NCI-H82 (cell line): Measurements from ENCODE around the gene CPT2.
A peak's percentile ranks its signal among the peaks of the same experiment; 100 is the strongest.

ENCODE experiments used
- DNase-seq: peaks from one replicate; lab custom pipeline; 2025; lab: John Stamatoyannopoulos, UW

Gene CPT2

DNA sequence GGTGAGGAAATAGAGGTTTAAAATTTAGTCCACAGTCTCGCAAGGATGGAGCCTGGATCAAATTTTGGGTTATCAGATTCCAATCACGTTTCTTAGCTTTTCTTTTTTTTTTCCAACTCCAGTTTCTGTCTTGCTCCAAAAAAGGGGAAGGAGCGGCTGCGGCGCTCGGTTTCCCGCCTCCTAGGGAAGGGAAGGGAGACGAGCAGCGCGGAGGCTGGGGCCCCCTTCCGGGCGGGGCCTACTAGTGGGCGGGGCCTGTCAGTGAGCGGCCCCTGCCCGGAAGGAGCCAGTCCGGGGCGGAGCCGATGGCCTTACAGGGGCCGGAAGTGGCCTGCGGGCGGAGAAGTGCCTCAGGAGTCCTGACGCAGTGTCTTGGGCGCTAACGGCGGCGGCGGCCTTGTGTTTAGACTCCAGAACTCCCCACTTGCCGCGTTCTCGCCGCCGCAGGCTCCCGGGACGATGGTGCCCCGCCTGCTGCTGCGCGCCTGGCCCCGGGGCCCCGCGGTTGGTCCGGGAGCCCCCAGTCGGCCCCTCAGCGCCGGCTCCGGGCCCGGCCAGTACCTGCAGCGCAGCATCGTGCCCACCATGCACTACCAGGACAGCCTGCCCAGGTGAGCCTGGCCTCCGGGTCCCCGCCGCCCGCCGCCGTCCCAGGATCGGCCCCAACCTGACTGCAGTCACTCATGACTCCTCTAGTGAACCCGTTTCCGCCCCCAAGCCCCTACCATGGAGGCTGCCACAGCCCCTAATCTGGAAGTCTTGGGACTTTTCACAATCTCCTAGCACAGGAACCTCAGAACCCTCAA is at the start of gene CPT2:
TSS of gene CPT2 (plus strand) at position 340 of the 806 bp plus-strand sequence. CDS start at position 460, 120 bp downstream.
- peak; percentile 98 for DNase-seq

DNA sequence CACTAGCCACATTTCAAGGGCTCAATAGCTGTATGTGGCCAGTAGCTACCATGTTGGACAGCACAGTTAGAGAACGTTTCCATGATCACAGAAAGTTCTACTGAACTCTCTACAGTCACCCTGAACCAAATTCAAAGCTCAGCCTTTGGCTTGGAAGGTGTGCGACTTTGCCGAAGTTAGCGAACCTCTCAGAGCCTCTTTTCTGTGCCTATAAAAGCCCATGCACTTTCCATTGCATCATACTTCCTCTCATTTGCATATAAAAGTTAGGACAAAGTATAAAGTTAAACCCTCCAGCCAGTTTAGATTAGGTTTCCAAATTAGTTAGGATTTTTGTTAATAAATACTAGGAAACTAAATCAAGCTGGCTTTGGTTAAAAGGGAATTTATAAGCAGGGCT is 49.5 kb upstream of the CPT2 start:
- no peak for DNase-seq

- no peak for DNase-seq
Observed at GRCh38 chr1:53148123-53148522, 48.5 kb upstream of the CPT2 start.

DNA sequence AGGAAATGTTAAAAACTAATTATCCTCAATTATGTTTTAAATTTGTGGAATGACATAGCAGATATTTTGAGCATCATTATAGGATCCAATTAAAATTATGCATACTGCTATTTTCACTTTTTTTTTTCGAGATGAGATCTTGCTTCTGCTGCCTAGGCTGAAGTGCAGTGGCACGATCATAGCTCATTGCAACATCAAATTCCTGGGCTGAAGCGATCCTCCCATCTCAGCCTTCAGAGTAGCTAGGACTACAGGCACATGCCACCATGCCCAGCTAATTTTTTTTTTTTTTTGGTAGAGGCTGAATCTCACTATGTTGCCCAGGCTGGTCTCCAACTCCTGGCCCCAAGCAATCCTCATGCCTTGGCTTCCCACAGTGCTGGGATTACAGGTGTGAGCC is 42.9 kb upstream of the CPT2 start:
- no peak for DNase-seq

GRCh38 chr1:53154859-53155438 is 41.7 kb upstream of the CPT2 start:
- DNase-seq, result no peak

DNA sequence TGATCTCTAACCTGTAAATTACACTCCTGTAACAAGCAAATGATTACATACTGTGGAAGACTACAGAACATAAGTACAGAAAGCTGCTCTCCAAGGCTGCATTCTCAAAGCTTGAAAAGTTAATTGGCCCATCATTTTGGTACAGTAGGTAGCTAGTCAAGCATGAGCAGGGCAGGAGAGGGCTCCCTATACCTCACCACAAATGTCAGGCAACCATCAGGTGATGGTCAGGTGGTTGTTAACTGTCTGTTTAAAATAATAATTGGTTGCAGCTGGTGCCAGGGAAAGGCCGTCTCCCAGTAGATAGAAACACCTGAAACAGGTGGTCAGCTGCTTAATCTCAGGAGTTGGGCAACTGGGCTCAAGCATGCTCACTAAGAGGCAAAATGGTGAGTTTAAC is 41.1 kb upstream of the CPT2 start:
- DNase-seq, result no peak

DNA sequence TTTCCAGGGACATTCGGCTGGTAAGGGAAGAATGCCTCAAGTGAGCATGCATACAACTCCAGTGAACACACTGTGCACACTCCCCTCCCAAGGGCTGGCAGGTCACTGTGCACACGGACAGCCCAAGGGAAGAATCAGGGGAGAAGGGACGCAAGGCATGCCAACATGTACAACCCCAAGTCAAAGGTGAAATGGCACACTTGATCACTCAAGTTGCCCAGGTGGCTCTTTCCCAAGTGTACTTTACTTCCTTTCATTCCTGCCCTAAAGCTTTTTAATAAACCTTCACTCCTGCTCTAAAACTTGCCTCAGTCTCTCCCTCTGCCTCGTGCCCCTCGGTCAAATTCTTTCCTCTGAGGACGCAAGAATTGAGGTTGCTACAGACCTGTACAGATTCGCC is 40.7 kb upstream of the CPT2 start:
- no peak for DNase-seq

DNA sequence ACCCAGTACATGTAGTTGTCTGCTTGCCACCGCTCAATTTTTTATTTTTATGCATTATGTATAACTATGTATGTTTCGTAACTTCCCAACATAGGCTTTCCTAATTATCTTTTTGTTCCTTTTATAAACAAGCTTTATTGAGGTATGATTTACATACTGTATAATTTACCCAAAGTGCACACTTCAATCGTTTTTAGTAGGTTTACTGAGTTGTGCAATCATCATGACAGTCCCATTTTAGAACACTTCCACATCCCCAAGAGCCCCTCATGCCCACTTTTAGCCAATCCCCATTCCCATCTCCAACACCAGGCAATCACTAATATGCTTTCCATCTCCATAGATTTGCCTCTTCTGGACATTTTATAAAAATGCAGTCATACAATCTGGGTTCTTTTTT is 39.8 kb upstream of the CPT2 start:
- no peak for DNase-seq

GRCh38 chr1:53158900-53159299 is 37.7 kb upstream of the CPT2 start:
- no peak for DNase-seq

GRCh38 chr1:53160924-53161378 is 35.7 kb upstream of the CPT2 start:
- DNase-seq, result no peak

DNA sequence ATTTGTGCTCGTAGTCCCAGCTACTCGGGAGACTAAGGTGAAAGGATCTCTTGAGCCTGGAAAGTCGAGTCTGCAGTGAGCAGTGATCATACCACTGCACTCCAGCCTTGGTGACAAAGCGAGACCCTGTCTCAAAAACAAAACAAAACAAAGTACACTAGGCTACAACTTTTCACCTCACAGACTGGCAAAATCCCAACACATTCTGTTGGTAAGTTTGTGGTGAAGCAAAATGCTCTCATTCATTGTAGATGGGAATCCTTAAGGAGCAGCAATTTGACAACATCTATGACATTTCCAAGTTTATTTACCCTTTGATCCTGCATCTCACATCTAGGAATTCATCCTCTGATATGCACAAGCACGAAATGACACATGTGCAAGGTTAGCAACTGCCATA is 34.0 kb upstream of the CPT2 start:
- no peak for DNase-seq

DNA sequence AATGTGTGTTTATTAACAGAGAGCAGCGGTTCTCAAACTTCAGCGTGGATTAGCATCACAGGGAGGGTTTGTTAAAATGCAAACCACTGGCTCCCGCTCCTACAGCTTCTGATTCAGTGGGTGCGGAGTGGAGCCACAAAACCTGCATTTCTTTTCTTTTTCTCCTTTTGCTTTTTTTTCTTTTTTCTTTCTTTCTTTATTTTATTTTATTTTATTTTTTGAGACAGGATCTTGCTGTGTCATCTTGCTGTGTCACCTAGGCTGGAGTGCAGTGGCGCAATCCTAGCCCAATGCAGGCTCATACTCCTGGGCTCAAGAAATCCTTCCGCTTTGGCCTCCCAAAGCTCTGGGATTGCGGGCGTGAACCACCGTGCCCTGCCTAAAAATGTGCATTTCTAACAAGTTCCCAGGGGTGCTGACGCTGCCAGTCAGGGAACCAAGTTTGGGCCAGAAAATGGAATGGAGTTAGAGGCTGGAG is 33.3 kb upstream of the CPT2 start:
- DNase-seq, result no peak

GRCh38 chr1:53165408-53165961 is 31.1 kb upstream of the CPT2 start:
- DNase-seq, result no peak

GRCh38 chr1:53166366-53166765 is 30.3 kb upstream of the CPT2 start:
- DNase-seq, result no peak

- DNase-seq, result no peak
Observed at GRCh38 chr1:53166912-53167311, 29.7 kb upstream of the CPT2 start.

DNA sequence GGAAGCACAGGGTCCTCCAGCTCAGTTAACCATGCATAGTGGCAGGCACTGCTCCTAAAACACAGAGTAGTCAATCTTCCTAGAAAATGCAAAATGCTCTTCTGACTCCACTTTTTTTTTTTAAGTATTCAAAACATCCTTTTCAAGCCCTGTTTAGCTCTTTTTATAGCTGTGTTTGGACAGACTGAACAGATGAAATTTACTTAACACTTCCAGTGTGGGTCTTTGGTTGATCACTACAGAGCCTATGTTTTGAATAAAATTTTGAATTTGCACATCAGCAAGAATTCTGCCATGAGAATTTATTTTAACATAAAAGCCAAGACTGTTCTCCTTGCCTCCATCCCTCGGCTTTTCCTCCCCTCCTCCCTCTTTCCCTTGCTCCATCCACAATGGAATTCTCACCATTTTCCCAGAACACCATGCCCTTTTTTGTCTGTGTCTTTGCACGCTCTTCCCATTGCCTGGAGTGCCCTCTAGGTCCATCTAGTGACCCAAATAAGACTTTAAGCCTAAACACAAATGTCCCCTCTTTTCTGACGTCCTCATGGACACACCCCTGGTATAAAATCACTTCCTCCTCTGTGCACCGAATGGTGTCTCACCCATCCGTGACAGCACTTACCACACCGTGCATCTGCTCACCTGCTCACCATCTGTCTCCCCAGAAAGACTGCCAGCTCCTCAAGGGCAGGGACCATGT is 24.0 kb upstream of the CPT2 start:
- peak; percentile 88 for DNase-seq

GRCh38 chr1:53174971-53175913 is 21.4 kb upstream of the CPT2 start:
- no peak for DNase-seq

- DNase-seq, result peak; percentile 72
Observed at GRCh38 chr1:53176452-53177208, 20.0 kb upstream of the CPT2 start.

DNA sequence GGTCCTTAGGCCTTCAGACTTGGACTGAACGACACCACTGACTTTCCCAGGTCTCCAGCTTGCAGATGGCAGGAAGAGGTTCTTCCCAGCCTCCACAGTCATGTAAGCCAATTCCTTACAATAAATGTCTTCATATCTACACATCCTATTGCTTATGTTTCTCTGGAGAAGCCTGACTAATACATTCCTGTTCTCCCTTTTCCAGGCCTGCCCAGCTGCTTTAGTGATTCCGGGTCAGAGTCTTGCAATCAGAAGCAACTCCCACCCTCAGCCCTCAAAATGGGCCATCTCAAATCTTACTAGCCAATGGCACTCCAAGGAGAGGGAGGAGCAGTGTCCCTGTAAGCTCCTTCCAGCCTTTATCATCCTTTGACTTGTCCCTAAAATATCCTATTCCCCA is 16.4 kb upstream of the CPT2 start:
- DNase-seq, result no peak

DNA sequence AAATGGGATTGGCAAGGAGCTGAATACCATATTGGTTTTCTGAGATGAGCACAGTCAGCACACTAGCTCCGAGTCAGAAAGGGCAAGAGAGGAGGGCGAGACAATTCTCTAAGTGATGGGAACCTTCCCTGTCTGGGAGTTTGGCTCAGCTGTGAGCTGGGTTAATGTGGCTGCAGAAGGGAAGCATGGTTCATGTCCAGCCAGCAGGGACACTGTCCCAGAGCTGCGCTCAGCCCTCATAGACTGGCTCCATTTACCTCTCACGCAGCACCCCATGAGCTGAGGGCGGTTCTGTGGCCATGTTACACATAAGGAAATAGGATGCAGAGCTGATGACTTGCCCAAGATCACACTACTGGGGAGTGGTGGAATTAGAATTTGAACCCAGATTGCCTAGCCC is 15.7 kb upstream of the CPT2 start:
- no peak for DNase-seq

GRCh38 chr1:53182111-53182593 is 14.5 kb upstream of the CPT2 start:
- DNase-seq, result peak; percentile 90
